GM23338 (cell line): Measurements from ENCODE around the gene UBAC1. TPM values are rescaled to one million over a fixed set of nuclear protein-coding genes. Genes with fewer than 3 reads are reported as not detected.

Source experiments
- ATAC-seq: fragments of 200-7000 bp; cut with Tn5 transposase; 3 replicates; pipeline ENCODE4 v1.9.1; 2020
- DNase-seq: peaks from one replicate; pipeline ENCODE4 v3.0.0-alpha.2; 2015; ENCODE audit warnings: low spot score
- H2AFZ ChIP-seq: fragments of 200-600 bp; sonication (generic); 2 replicates; pipeline ENCODE4 v1.8.0; 2016; ENCODE audit warnings: antibody characterized with exemption, mild to moderate bottlenecking, moderate library complexity
- H3F3A ChIP-seq: fragments of 200-600 bp; sonication (generic); replicated peaks from 2 replicates; pipeline ENCODE4 v1.8.0; 2017; ENCODE audit warnings: antibody characterized with exemption, mixed run types, low read depth
- H3K27ac ChIP-seq: fragments of 200-600 bp; sonication (generic); 2 replicates; pipeline ENCODE4 v1.6.1; 2016; ENCODE audit warnings: low read depth
- H3K27me3 ChIP-seq: fragments of 200-600 bp; sonication (generic); 2 replicates; pipeline ENCODE4 v1.8.0; 2016; ENCODE audit warnings: mild to moderate bottlenecking, mixed run types, moderate library complexity; ENCODE audit not compliant: insufficient read depth
- H3K36me3 ChIP-seq: fragments of 200-600 bp; sonication (generic); 2 replicates; pipeline ENCODE4 v1.8.0; 2016; ENCODE audit warnings: mild to moderate bottlenecking; ENCODE audit not compliant: insufficient read depth
- H3K4me1 ChIP-seq: fragments of 200-600 bp; sonication (generic); 2 replicates; pipeline ENCODE4 v1.8.0; 2016; ENCODE audit warnings: mild to moderate bottlenecking, moderate library complexity; ENCODE audit not compliant: insufficient read depth
- H3K4me2 ChIP-seq: fragments of 200-600 bp; sonication (generic); 2 replicates; pipeline ENCODE4 v1.7.1; 2017; ENCODE audit warnings: mixed run types
- H3K4me3 ChIP-seq: fragments of 200-600 bp; sonication (generic); 2 replicates; pipeline ENCODE4 v1.6.1; 2016; ENCODE audit warnings: mixed run types
- H3K79me2 ChIP-seq: fragments of 200-600 bp; sonication (generic); replicated peaks from 2 replicates; pipeline ENCODE4 v1.8.0; 2017; ENCODE audit warnings: mild to moderate bottlenecking; ENCODE audit not compliant: insufficient read depth
- H3K9me2 ChIP-seq: fragments of 200-600 bp; sonication (generic); 2 replicates; pipeline ENCODE4 v1.8.0; 2017; ENCODE audit not compliant: insufficient read depth
- H4K20me1 ChIP-seq: fragments of 200-600 bp; sonication (generic); replicated peaks from 2 replicates; pipeline ENCODE4 v1.8.0; 2017; ENCODE audit warnings: mild to moderate bottlenecking; ENCODE audit not compliant: insufficient read depth
- H3K27ac Mint-ChIP-seq: 2 replicates; pipeline ENCODE4 v1.8.0; 2020; ENCODE audit warnings: inconsistent platforms, mild to moderate bottlenecking, moderate library complexity, mixed read lengths
- H3K27me3 Mint-ChIP-seq: 3 replicates; pipeline ENCODE4 v1.8.0; 2022; ENCODE audit warnings: low read depth, mild to moderate bottlenecking, moderate library complexity, mixed read lengths, inconsistent platforms; ENCODE audit not compliant: insufficient read depth, poor library complexity
- H3K36me3 Mint-ChIP-seq: 3 replicates; pipeline ENCODE4 v1.8.0; 2021; ENCODE audit warnings: low read depth, mild to moderate bottlenecking, inconsistent platforms, moderate library complexity, mixed read lengths
- H3K4me1 Mint-ChIP-seq: 3 replicates; pipeline ENCODE4 v1.8.0; 2020; ENCODE audit warnings: mild to moderate bottlenecking, inconsistent platforms, mixed read lengths
- H3K4me3 Mint-ChIP-seq: 3 replicates; pipeline ENCODE4 v1.8.0; 2021; ENCODE audit warnings: moderate library complexity, mild to moderate bottlenecking, inconsistent platforms, mixed read lengths
- H3K9me3 Mint-ChIP-seq: 3 replicates; pipeline ENCODE4 v1.8.0; 2020; ENCODE audit warnings: moderate library complexity, mild to moderate bottlenecking, inconsistent platforms, mixed read lengths
- CREB1 ChIP-seq: fragments of 250-450 bp; sonication (Bioruptor Pico); IDR thresholded peaks from 2 replicates; pipeline ENCODE4 v1.5.0; 2020; ENCODE audit warnings: low read depth, mild to moderate bottlenecking, moderate library complexity
- CTCF ChIP-seq, 2 experiments: fragments of 200-600 bp in 1 of 2; sonication (generic) in 1 of 2; conservative IDR thresholded peaks; 2 replicates each; pipeline versions ENCODE4 v1.5.1 to v1.6.1; 2016 to 2017; ENCODE audit warnings: antibody characterized with exemption in 2 of 2, low read depth in 2 of 2, mild to moderate bottlenecking in 2 of 2, moderate library complexity in 1 of 2
- ETS1 ChIP-seq: IDR thresholded peaks from 2 replicates; pipeline ENCODE4 v1.6.1; 2016; ENCODE audit warnings: antibody characterized with exemption
- EZH2 ChIP-seq: fragments of 200-600 bp; sonication (generic); IDR thresholded peaks from one replicate; pipeline ENCODE4 v1.8.0; 2017; ENCODE audit warnings: antibody characterized with exemption, mild to moderate bottlenecking, low read depth; ENCODE audit not compliant: unreplicated experiment
- JUNB ChIP-seq: IDR thresholded peaks from one replicate; pipeline ENCODE4 v1.6.1; 2016; ENCODE audit warnings: antibody characterized with exemption; ENCODE audit not compliant: unreplicated experiment
- POLR2AphosphoS5 ChIP-seq: IDR thresholded peaks from 2 replicates; pipeline ENCODE4 v1.6.1; 2016; ENCODE audit warnings: antibody characterized with exemption, low read depth
- REST ChIP-seq: IDR thresholded peaks from one replicate; pipeline ENCODE4 v1.6.1; 2018; ENCODE audit warnings: antibody characterized with exemption; ENCODE audit not compliant: unreplicated experiment
- ZNF114 ChIP-seq: fragments of 250-450 bp; sonication (Bioruptor Pico); IDR thresholded peaks from 2 replicates; pipeline ENCODE4 v1.5.0; 2020; ENCODE audit warnings: mild to moderate bottlenecking, moderate library complexity
- ZNF331 ChIP-seq: fragments of 250-450 bp; sonication (Bioruptor Pico); IDR thresholded peaks from 2 replicates; pipeline ENCODE4 v1.5.0; 2020; ENCODE audit warnings: low read depth, mild to moderate bottlenecking, moderate library complexity
- polyA plus RNA-seq: library from polyadenylated mRNA; unstranded; fragments of >200 nt; fragmentation: Nextera tagmentation; extraction: Ambion mirVana; gene quantifications from 2 replicates; pipeline ENCODE4 v1.2.1, GENCODE V29; 2016
- total RNA-seq: library from RNA; depleted of rRNA; stranded (reverse); fragments of >200 nt; shearing (Covaris generic); gene quantifications from 2 replicates; pipeline ENCODE4 v1.2.3, GENCODE V29; 2014

The UBAC1 gene
- total and polyA plus RNA-seq, 2 experiments from 2014 or later: 63.2 to 86.6 TPM

- Histone ChIP-seq H4K20me1 (peaks cover 74% of the 10 kb centered on the region), H3F3A (no peaks in the 10 kb centered on the region), H3K9me2 (no peaks in the 10 kb centered on the region), H3K4me3 (no peak overlapping the region), H3K36me3 (no peaks in the 10 kb centered on the region; the same call in 1 of the 2 replicates), H3K27me3 (no peaks in the 10 kb centered on the region), H3K4me1 (peaks cover 32% of the 10 kb centered on the region), H3K27ac (no peak overlapping the region; the same call in 1 of the 2 replicates), H3K79me2 (peaks cover 98% of the 10 kb centered on the region), H2AFZ (no peak overlapping the region), H3K4me2 (no peak overlapping the region)
- ATAC-seq (no peak), DNase-seq (no peak)
- Mint-ChIP-seq H3K27me3 (no peaks in the 10 kb centered on the region), H3K4me3 (no peak overlapping the region), H3K9me3 (peaks cover 11% of the 10 kb centered on the region; the same call in 2 of the 3 replicates), H3K36me3 (peaks cover 60% of the 10 kb centered on the region), H3K27ac (no peak overlapping the region), H3K4me1 (peaks cover 31% of the 10 kb centered on the region)
- TF ChIP-seq CREB1 (CRISPR knock-in tag) (no peak), REST (no peak), ZNF331 (CRISPR knock-in tag) (no peak), POLR2AphosphoS5 (no peak), EZH2 (no peak), ZNF114 (CRISPR knock-in tag) (no peak), JUNB (no peak), CTCF (conservative IDR thresholded peaks at IDR 0.05; ENCODE audit: low read depth in 2 of 2) (no peak), ETS1 (no peak)
Measured at GRCh38 chr9:135901826-135902225, 59.3 kb downstream of the UBAC1 start.
